Astrocyte of the hippocampus (primary cell): Measurements from ENCODE around the gene CDH15.

Experiments
- DNase-seq: peaks from one replicate; pipeline ENCODE4 v3.0.0; 2011; ENCODE audit warnings: low read depth, low spot score

CDH15 gene

GRCh38 chr16:89140981-89141883 lies 30.3 kb upstream of the CDH15 start:
- DNase-seq = no peak

GRCh38 chr16:89141884-89142267 lies 29.7 kb upstream of the CDH15 start:
- DNase-seq = no peak

GRCh38 chr16:89142474-89143195 lies 28.9 kb upstream of the CDH15 start:
- no peak for DNase-seq

GRCh38 chr16:89143201-89143741 lies 28.3 kb upstream of the CDH15 start:
- no peak for DNase-seq

GRCh38 chr16:89143911-89144675 lies 27.5 kb upstream of the CDH15 start:
- no peak for DNase-seq

GRCh38 chr16:89144681-89145080 lies 26.9 kb upstream of the CDH15 start:
- DNase-seq = no peak

- no peak for DNase-seq
Measured at GRCh38 chr16:89145406-89146161, 26.0 kb upstream of the CDH15 start.

- no peak for DNase-seq
Measured at GRCh38 chr16:89146211-89147005, 25.1 kb upstream of the CDH15 start.

GRCh38 chr16:89147085-89147817 lies 24.3 kb upstream of the CDH15 start:
- no peak for DNase-seq

- DNase-seq = no peak
Measured at GRCh38 chr16:89149386-89149785, 22.2 kb upstream of the CDH15 start.

GRCh38 chr16:89150090-89150835 lies 21.3 kb upstream of the CDH15 start:
- no peak for DNase-seq

GRCh38 chr16:89150981-89151380 lies 20.6 kb upstream of the CDH15 start:
- DNase-seq = no peak

- DNase-seq = no peak
Measured at GRCh38 chr16:89152831-89153700, 18.5 kb upstream of the CDH15 start.

GRCh38 chr16:89153848-89154271 lies 17.7 kb upstream of the CDH15 start:
- no peak for DNase-seq

- no peak for DNase-seq
Measured at GRCh38 chr16:89154390-89155183, 17.0 kb upstream of the CDH15 start.

GRCh38 chr16:89155184-89155679 lies 16.3 kb upstream of the CDH15 start:
- peak; percentile 76 for DNase-seq
